Measurements from ENCODE around the gene RCOR3. TPM values are rescaled to one million over a fixed set of nuclear protein-coding genes. Genes with fewer than 3 reads are reported as not detected.

The RCOR3 gene
- total and polyA plus RNA-seq, 2 of the 8 experiments (the other 6 are each of a cell fraction or from before 2014, with no cell fraction given) = 21.4 to 36.3 TPM

GRCh38 chr1:211258310-211258755, 833 bp upstream of the RCOR3 start (continued):
- TF ChIP-seq SAP30 (IDR thresholded peaks at IDR 0.05; ENCODE audit: insufficient read depth, insufficient replicate concordance, low read length) = peak; percentile 47
- TF ChIP-seq POLR2A (IDR thresholded peaks at IDR 0.05; ENCODE audit: control extremely low read depth in 1 of 2, low read depth in 2 of 2, low read length in 2 of 2) = peak in 1 of 2 experiments; percentile 79; a peak in 2 of 3 replicates
- TF ChIP-seq RXRA (IDR thresholded peaks at IDR 0.05; ENCODE audit: insufficient read depth, low read depth, low read length) = no peak
- 0 out of 4 replicates have a peak, but pooled peaks of 1 of the 2 experiments have one; percentile 22 for TF ChIP-seq SIN3A (conservative IDR thresholded peaks at IDR 0.05 in 1 of 2, IDR thresholded peaks at IDR 0.05 in 1 of 2; ENCODE audit: low read depth in 1 of 2, low read length in 2 of 2)
- TF ChIP-seq CHD2 (IDR thresholded peaks at IDR 0.05; ENCODE audit: low read length) = no peak
- TF ChIP-seq NRF1 (IDR thresholded peaks at IDR 0.05; ENCODE audit: low read depth, low read length) = no peak
- TF ChIP-seq TAF1 (IDR thresholded peaks at IDR 0.05; ENCODE audit: low read depth, low read length) = peak; percentile 40
- TF ChIP-seq TEAD4 (IDR thresholded peaks at IDR 0.05; ENCODE audit: low read depth, low read length) = no peak
- peak; percentile 62; the same call in 1 of the 2 replicates for TF ChIP-seq POLR2AphosphoS5 (IDR thresholded peaks at IDR 0.05; ENCODE audit: low read depth, low read length)
